ENCODE results near the gene TERT.
A peak's percentile ranks its signal among the peaks of the same experiment; 100 is the strongest.

Gene TERT

GRCh38 chr5:1273745-1274144, 21.1 kb downstream of the TERT start:
- Histone ChIP-seq H3K18ac (ENCODE audit: low read length) (no peak overlapping the region), H2BK12ac (ENCODE audit: low read length) (no peak overlapping the region), H4K91ac (ENCODE audit: low read depth, low read length, poor library complexity) (no peak overlapping the region), H2BK5ac (ENCODE audit: low read length) (no peak overlapping the region), H2AFZ (ENCODE audit: low read length) (no peak overlapping the region), H3K9ac (ENCODE audit: low read depth, low read length, poor library complexity) (no peak overlapping the region), H4K8ac (ENCODE audit: low read depth, low read length) (no peak overlapping the region), H3K27me3 (ENCODE audit: control insufficient read depth in 3 of 3, insufficient read depth in 3 of 3, low read depth in 1 of 3, low read length in 3 of 3) (no peaks in the 10 kb centered on the region), H3K14ac (ENCODE audit: low read length) (no peak overlapping the region), H3K36me3 (replicated peaks in 1 of 2; ENCODE audit: control insufficient read depth in 2 of 2, insufficient read depth in 2 of 2, low read length in 2 of 2) (peaks cover 0 to 8% of the 10 kb centered on the region in 2 donors), H3K23ac (ENCODE audit: low read depth, low read length, poor library complexity) (no peak overlapping the region), H3K4me2 (ENCODE audit: insufficient read depth, low read length, poor library complexity, severe bottlenecking) (no peak overlapping the region), H2AK5ac (ENCODE audit: low read depth, low read length) (no peak overlapping the region), H3K79me1 (ENCODE audit: low read depth, low read length) (no peaks in the 10 kb centered on the region), H2BK15ac (ENCODE audit: low read length) (no peak overlapping the region), H2BK120ac (ENCODE audit: low read depth, low read length) (no peak overlapping the region), H3K4me3 (ENCODE audit: low read length in 2 of 2) (no peak overlapping the region), H3K4me1 (ENCODE audit: control insufficient read depth in 2 of 2, insufficient read depth in 1 of 2, low read depth in 1 of 2, low read length in 2 of 2) (no peaks in the 10 kb centered on the region), H3K27ac (replicated peaks; ENCODE audit: low read length) (no peak overlapping the region), H3K4ac (ENCODE audit: low read length) (no peak overlapping the region), H3K9me3 (replicated peaks in 1 of 2; ENCODE audit: control insufficient read depth in 2 of 2, insufficient read depth in 1 of 2, low read depth in 1 of 2, low read length in 2 of 2) (peaks cover 0 to 2% of the 10 kb centered on the region in 2 donors)
- DNase-seq (ENCODE audit: low spot score), result no peak
- no CpG with 5 or more reads among the region's 20 CpGs for WGBS, 2 donors (ENCODE audit: extremely low coverage in 2 of 2, insufficient read length in 2 of 2, insufficient replicate concordance in 1 of 2)

- Histone ChIP-seq H3K18ac (ENCODE audit: low read length) (no peak overlapping the region), H3K79me1 (ENCODE audit: low read depth, low read length) (no peaks in the 10 kb centered on the region), H3K4me3 (ENCODE audit: low read length in 2 of 2) (no peak overlapping the region), H2AK5ac (ENCODE audit: low read depth, low read length) (no peak overlapping the region), H2BK5ac (ENCODE audit: low read length) (no peak overlapping the region), H3K27me3 (ENCODE audit: control insufficient read depth in 3 of 3, insufficient read depth in 3 of 3, low read depth in 1 of 3, low read length in 3 of 3) (no peaks in the 10 kb centered on the region), H3K4me2 (ENCODE audit: insufficient read depth, low read length, poor library complexity, severe bottlenecking) (no peak overlapping the region), H2BK12ac (ENCODE audit: low read length) (no peak overlapping the region), H3K9ac (ENCODE audit: low read depth, low read length, poor library complexity) (no peak overlapping the region), H2BK120ac (ENCODE audit: low read depth, low read length) (no peak overlapping the region), H4K8ac (ENCODE audit: low read depth, low read length) (no peak overlapping the region), H3K4ac (ENCODE audit: low read length) (no peak overlapping the region), H3K36me3 (replicated peaks in 1 of 2; ENCODE audit: control insufficient read depth in 2 of 2, insufficient read depth in 2 of 2, low read length in 2 of 2) (peaks cover 0 to under 1% of the 10 kb centered on the region in 2 donors), H3K9me3 (replicated peaks in 1 of 2; ENCODE audit: control insufficient read depth in 2 of 2, insufficient read depth in 1 of 2, low read depth in 1 of 2, low read length in 2 of 2) (peaks cover 0 to 2% of the 10 kb centered on the region in 2 donors), H3K14ac (ENCODE audit: low read length) (no peak overlapping the region), H3K27ac (replicated peaks; ENCODE audit: low read length) (no peak overlapping the region), H3K23ac (ENCODE audit: low read depth, low read length, poor library complexity) (no peak overlapping the region), H2BK15ac (ENCODE audit: low read length) (no peak overlapping the region), H4K91ac (ENCODE audit: low read depth, low read length, poor library complexity) (no peak overlapping the region), H2AFZ (ENCODE audit: low read length) (no peak overlapping the region), H3K4me1 (ENCODE audit: control insufficient read depth in 2 of 2, insufficient read depth in 1 of 2, low read depth in 1 of 2, low read length in 2 of 2) (no peaks in the 10 kb centered on the region)
- no CpG with 5 or more reads among the region's 21 CpGs for WGBS, 2 donors (ENCODE audit: extremely low coverage in 2 of 2, insufficient read length in 2 of 2, insufficient replicate concordance in 1 of 2)
- no peak for DNase-seq (ENCODE audit: low spot score)
Measured at GRCh38 chr5:1272201-1272600, 22.7 kb downstream of the TERT start.

- Histone ChIP-seq H2BK120ac (ENCODE audit: low read depth, low read length) (no peak overlapping the region), H3K4me3 (ENCODE audit: low read length in 2 of 2) (no peak overlapping the region), H3K18ac (ENCODE audit: low read length) (peak overlapping the region; percentile 64), H3K4me2 (ENCODE audit: insufficient read depth, low read length, poor library complexity, severe bottlenecking) (no peak overlapping the region), H3K9ac (ENCODE audit: low read depth, low read length, poor library complexity) (peak overlapping the region; percentile 30), H2AK5ac (ENCODE audit: low read depth, low read length) (peak overlapping the region; percentile 37), H2BK15ac (ENCODE audit: low read length) (no peak overlapping the region), H3K4ac (ENCODE audit: low read length) (no peak overlapping the region), H3K79me1 (ENCODE audit: low read depth, low read length) (no peaks in the 10 kb centered on the region), H2AFZ (ENCODE audit: low read length) (no peak overlapping the region), H2BK12ac (ENCODE audit: low read length) (no peak overlapping the region), H3K23ac (ENCODE audit: low read depth, low read length, poor library complexity) (peak overlapping the region; percentile 65), H3K9me3 (replicated peaks in 1 of 2; ENCODE audit: control insufficient read depth in 2 of 2, insufficient read depth in 1 of 2, low read depth in 1 of 2, low read length in 2 of 2) (peaks cover 0 to 4% of the 10 kb centered on the region in 2 donors), H4K91ac (ENCODE audit: low read depth, low read length, poor library complexity) (no peak overlapping the region), H3K27me3 (ENCODE audit: control insufficient read depth in 3 of 3, insufficient read depth in 3 of 3, low read depth in 1 of 3, low read length in 3 of 3) (no peaks in the 10 kb centered on the region), H3K36me3 (replicated peaks in 1 of 2; ENCODE audit: control insufficient read depth in 2 of 2, insufficient read depth in 2 of 2, low read length in 2 of 2) (peaks cover 0 to 1% of the 10 kb centered on the region in 2 donors), H3K14ac (ENCODE audit: low read length) (peak overlapping the region; percentile 44), H3K4me1 (ENCODE audit: control insufficient read depth in 2 of 2, insufficient read depth in 1 of 2, low read depth in 1 of 2, low read length in 2 of 2) (no peaks in the 10 kb centered on the region), H3K27ac (replicated peaks; ENCODE audit: low read length) (no peak overlapping the region), H2BK5ac (ENCODE audit: low read length) (no peak overlapping the region), H4K8ac (ENCODE audit: low read depth, low read length) (no peak overlapping the region)
- DNase-seq (ENCODE audit: low spot score), result no peak
- WGBS, 2 donors (ENCODE audit: extremely low coverage in 2 of 2, insufficient read length in 2 of 2, insufficient replicate concordance in 1 of 2), result no CpG with 5 or more reads among the region's 39 CpGs
Measured at GRCh38 chr5:1270933-1271914, 23.6 kb downstream of the TERT start.

- Histone ChIP-seq H2AFZ (ENCODE audit: low read length) (no peak overlapping the region), H3K9me3 (replicated peaks in 1 of 2; ENCODE audit: control insufficient read depth in 2 of 2, insufficient read depth in 1 of 2, low read depth in 1 of 2, low read length in 2 of 2) (peaks cover 0 to 4% of the 10 kb centered on the region in 2 donors), H3K36me3 (replicated peaks in 1 of 2; ENCODE audit: control insufficient read depth in 2 of 2, insufficient read depth in 2 of 2, low read length in 2 of 2) (peaks cover 0 to 2% of the 10 kb centered on the region in 2 donors), H3K9ac (ENCODE audit: low read depth, low read length, poor library complexity) (no peak overlapping the region), H3K27ac (replicated peaks; ENCODE audit: low read length) (no peak overlapping the region), H3K4me3 (ENCODE audit: low read length in 2 of 2) (no peak overlapping the region), H2BK12ac (ENCODE audit: low read length) (no peak overlapping the region), H2AK5ac (ENCODE audit: low read depth, low read length) (no peak overlapping the region), H3K4me1 (ENCODE audit: control insufficient read depth in 2 of 2, insufficient read depth in 1 of 2, low read depth in 1 of 2, low read length in 2 of 2) (no peaks in the 10 kb centered on the region), H4K91ac (ENCODE audit: low read depth, low read length, poor library complexity) (no peak overlapping the region), H2BK5ac (ENCODE audit: low read length) (no peak overlapping the region), H3K4ac (ENCODE audit: low read length) (no peak overlapping the region), H3K79me1 (ENCODE audit: low read depth, low read length) (no peaks in the 10 kb centered on the region), H3K4me2 (ENCODE audit: insufficient read depth, low read length, poor library complexity, severe bottlenecking) (no peak overlapping the region), H4K8ac (ENCODE audit: low read depth, low read length) (no peak overlapping the region), H3K23ac (ENCODE audit: low read depth, low read length, poor library complexity) (peak overlapping the region; percentile 65), H2BK120ac (ENCODE audit: low read depth, low read length) (no peak overlapping the region), H3K27me3 (ENCODE audit: control insufficient read depth in 3 of 3, insufficient read depth in 3 of 3, low read depth in 1 of 3, low read length in 3 of 3) (no peaks in the 10 kb centered on the region), H2BK15ac (ENCODE audit: low read length) (no peak overlapping the region), H3K18ac (ENCODE audit: low read length) (no peak overlapping the region), H3K14ac (ENCODE audit: low read length) (no peak overlapping the region)
- DNase-seq (ENCODE audit: low spot score), result no peak
- WGBS, 2 donors (ENCODE audit: extremely low coverage in 2 of 2, insufficient read length in 2 of 2, insufficient replicate concordance in 1 of 2), result no CpG with 5 or more reads among the region's 22 CpGs
Measured at GRCh38 chr5:1270426-1270825, 24.4 kb downstream of the TERT start.
